B cell (primary cell): Measurements from ENCODE around the gene PPP2R3A. TPM values are rescaled to one million over a fixed set of nuclear protein-coding genes. Genes with fewer than 3 reads are reported as not detected.

Experiments used
- ATAC-seq: fragments of 200-7000 bp; cut with Tn5 transposase; one replicate; pipeline ENCODE4 v1.10.0; 2021; ENCODE audit warnings: low read depth, mild to moderate bottlenecking, moderate number of reproducible peaks, moderate library complexity
- CTCF ChIA-PET: fragments of 350-600 bp; sonication (Branson Sonifier 250); formaldehyde crosslinking; loops from one replicate; lab custom pipeline; 2021; ENCODE audit warnings: antibody characterized with exemption, inconsistent platforms; lab: Charles Lee
- POLR2A ChIA-PET: fragments of 350-600 bp; sonication (Branson Sonifier 250); formaldehyde crosslinking; loops from one replicate; lab custom pipeline; 2021; ENCODE audit warnings: antibody characterized with exemption; lab: Charles Lee
- DNase-seq: peaks from one replicate; pipeline ENCODE4 v3.0.0; 2013
- H2AFZ ChIP-seq: 2 replicates; pipeline ENCODE4 v1.6.1; 2012; ENCODE audit warnings: mild to moderate bottlenecking, low read depth, low read length; ENCODE audit not compliant: insufficient read depth, poor library complexity, severe bottlenecking
- H3K27ac ChIP-seq, 2 donors: 1 replicate in 1 of 2; 2 replicates in 1 of 2; pipeline ENCODE4 v1.5.1; 2012 to 2013; ENCODE audit warnings: low read length in 2 of 2, mild to moderate bottlenecking in 2 of 2, moderate library complexity in 1 of 2
- H3K27me3 ChIP-seq, 4 experiments: fragments of 200-600 bp in 1 of 4; sonication (generic) in 1 of 4; replicated peaks in 1 of 4; 1 replicate in 2 of 4; 2 replicates in 2 of 4; pipeline versions ENCODE4 v1.6.1 to v1.7.0; 2013 to 2016; ENCODE audit warnings: low read length in 3 of 4, mild to moderate bottlenecking in 2 of 4, mixed read lengths in 1 of 4, moderate library complexity in 1 of 4; ENCODE audit not compliant: insufficient read depth in 4 of 4, control insufficient read depth in 3 of 4; ENCODE audit errors: control extremely low read depth in 1 of 4
- H3K36me3 ChIP-seq, 2 experiments: replicated peaks in 1 of 2; 1 replicate in 1 of 2; 2 replicates in 1 of 2; pipeline versions ENCODE4 v1.6.1 to v1.7.1; 2013; ENCODE audit warnings: low read length in 1 of 2; ENCODE audit not compliant: insufficient read depth in 2 of 2, control insufficient read depth in 1 of 2; ENCODE audit errors: control extremely low read depth in 1 of 2, extremely low read depth in 1 of 2
- H3K4me1 ChIP-seq, 2 donors: fragments of 200-600 bp in 1 of 2; sonication (generic) in 1 of 2; 1 replicate in 1 of 2; 2 replicates in 1 of 2; pipeline versions ENCODE4 v1.5.1 to v1.6.1; 2013 to 2017; ENCODE audit warnings: low read length in 2 of 2; ENCODE audit not compliant: control insufficient read depth in 2 of 2, insufficient read depth in 2 of 2
- H3K4me2 ChIP-seq: replicated peaks from 2 replicates; pipeline ENCODE3; 2012; ENCODE audit warnings: mild to moderate bottlenecking, low read depth, low read length; ENCODE audit not compliant: poor library complexity, severe bottlenecking
- H3K4me3 ChIP-seq, 5 experiments: fragments of 200-600 bp in 1 of 5; sonication (generic) in 1 of 5; 1 replicate in 3 of 5; 2 replicates in 2 of 5; pipeline versions ENCODE4 v1.5.1 to v1.7.0; 2011 to 2016; ENCODE audit warnings: low read length in 4 of 5, mild to moderate bottlenecking in 4 of 5, low read depth in 2 of 5, control low read depth in 1 of 5, moderate library complexity in 1 of 5; ENCODE audit not compliant: insufficient read depth in 1 of 5; ENCODE audit errors: control extremely low read depth in 1 of 5, extremely low read depth in 1 of 5
- H3K79me2 ChIP-seq: fragments of 200-600 bp; sonication (generic); one replicate; pipeline ENCODE4 v1.6.0; 2016; ENCODE audit warnings: low read length; ENCODE audit not compliant: control insufficient read depth, insufficient read depth
- H3K9ac ChIP-seq: fragments of 200-600 bp; sonication (generic); 2 replicates; pipeline ENCODE4 v1.6.1; 2017; ENCODE audit warnings: mild to moderate bottlenecking, low read length, moderate library complexity
- H3K9me3 ChIP-seq, 3 donors: one replicate each; pipeline versions ENCODE4 v1.6.1 to v1.7.1; 2013; ENCODE audit warnings: low read length in 2 of 3; ENCODE audit not compliant: control insufficient read depth in 2 of 3, insufficient read depth in 1 of 3; ENCODE audit errors: control extremely low read depth in 1 of 3
- H4K20me1 ChIP-seq: 2 replicates; pipeline ENCODE4 v1.6.0; 2012; ENCODE audit warnings: mild to moderate bottlenecking, low read length; ENCODE audit not compliant: insufficient read depth, control insufficient read depth, poor library complexity, severe bottlenecking
- H3K27ac Mint-ChIP-seq: one replicate; pipeline ENCODE4 v1.8.0; 2021; ENCODE audit warnings: mixed read lengths
- H3K27me3 Mint-ChIP-seq: one replicate; pipeline ENCODE4 v1.8.0; 2021; ENCODE audit warnings: mixed read lengths
- H3K4me1 Mint-ChIP-seq: one replicate; pipeline ENCODE4 v1.8.0; 2021; ENCODE audit warnings: mixed read lengths
- H3K4me3 Mint-ChIP-seq: one replicate; pipeline ENCODE4 v1.8.0; 2021; ENCODE audit warnings: mixed read lengths
- H3K9me3 Mint-ChIP-seq: one replicate; pipeline ENCODE4 v1.8.0; 2022; ENCODE audit warnings: mixed read lengths; ENCODE audit not compliant: insufficient read depth
- CTCF ChIP-seq: fragments of 200-600 bp; IDR thresholded peaks from one replicate; pipeline ENCODE4 v1.8.0; 2022; ENCODE audit warnings: antibody characterized with exemption, mild to moderate bottlenecking
- EZH2 ChIP-seq: IDR thresholded peaks from 2 replicates; pipeline ENCODE4 v1.6.1; 2012; ENCODE audit warnings: borderline replicate concordance, low read depth, mild to moderate bottlenecking, moderate library complexity, low read length; ENCODE audit not compliant: insufficient read depth, poor library complexity, severe bottlenecking
- WGBS: methylation state at CpG from one replicate; pipeline ENCODE4 v1.1.5; 2013; ENCODE audit warnings: missing lambda C conversion rate; ENCODE audit not compliant: insufficient coverage; 5-methylcytosine and 5-hydroxymethylcytosine counted together
- intact Hi-C: fragments of 100-400 bp; cut with micrococcal nuclease; formaldehyde crosslinking; loops from one replicate; pipeline ENCODE4 v1.10.0; 2022
- polyA plus RNA-seq: library from polyadenylated mRNA; depleted of rRNA; stranded (reverse); fragments of >200 nt; gene quantifications from 2 replicates; pipeline ENCODE4 v1.2.3, GENCODE V29; 2012
- total RNA-seq, 2 donors: library from RNA; stranded (reverse); fragments of 120-200 nt in 1 of 2; gene quantifications; 1 replicate in 1 of 2; 2 replicates in 1 of 2; pipeline versions ENCODE4 v1.2.3 to v1.2.4, GENCODE V29; 2013 to 2022

The PPP2R3A gene
- total and polyA plus RNA-seq, 2 donors (not counting 1 experiment from before 2014, with no cell fraction given) = 0.03 to 0.22 TPM

GRCh38 chr3:136055491-136055890 is 90.0 kb downstream of the PPP2R3A start:
- Mint-ChIP-seq H3K27ac (no peak overlapping the region), H3K27me3 (peaks cover 35% of the 10 kb centered on the region), H3K4me1 (no peaks in the 10 kb centered on the region), H3K9me3 (peaks cover 6% of the 10 kb centered on the region), H3K4me3 (no peak overlapping the region)
- no peak for ATAC-seq
- Histone ChIP-seq H3K4me1 (no peaks in the 10 kb centered on the region), H3K36me3 (no peaks in the 10 kb centered on the region), H3K27me3 (no peaks in the 10 kb centered on the region), H3K9me3 (no peaks in the 10 kb centered on the region), H3K4me2 (no peak overlapping the region), H2AFZ (no peak overlapping the region), H3K27ac (no peak overlapping the region), H3K4me3 (no peak overlapping the region), H4K20me1 (no peaks in the 10 kb centered on the region), H3K9ac (no peak overlapping the region), H3K79me2 (no peaks in the 10 kb centered on the region)
- CTCF ChIA-PET = interaction anchor here (1.2 kb wide), 1 partner anchor 13 kb away, joined by 6 read pairs; no protein-coding TSS in a partner anchor
- intact Hi-C loops = no loop called here
- DNase-seq = no peak
- POLR2A ChIA-PET = no interaction called here
- WGBS = 93% methylated on average over 3 of the region's 4 CpGs
- TF ChIP-seq EZH2 (no peak), CTCF (no peak)

DNA sequence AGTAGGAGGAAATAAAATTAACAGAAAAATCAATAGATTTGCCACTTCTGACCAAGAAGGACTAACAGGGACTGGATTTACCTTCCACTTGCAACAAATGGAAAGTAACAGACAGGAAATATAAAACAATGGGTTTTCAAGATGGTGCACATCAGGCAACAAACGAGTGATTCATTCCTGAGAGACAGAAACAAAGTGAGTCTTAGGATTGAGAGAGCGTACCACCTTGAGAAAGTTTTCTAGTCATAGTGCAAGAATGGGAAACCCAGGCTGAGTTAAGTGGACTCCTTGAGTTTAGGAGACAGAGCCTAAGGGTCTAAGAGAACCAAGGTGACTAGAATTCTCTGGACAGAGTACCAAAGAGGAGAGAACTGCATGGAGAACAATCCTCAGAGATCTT is 101.7 kb downstream of the PPP2R3A start:
- H2AFZ ChIP-seq = no peak overlapping the region
- no peaks in the 10 kb centered on the region for H3K4me1 Mint-ChIP-seq
- no peak for DNase-seq
- no peak overlapping the region for H3K27ac Mint-ChIP-seq
- peaks cover 0 to 3% (median 0%) of the 10 kb centered on the region in 4 experiments for H3K27me3 ChIP-seq
- peaks cover under 1% of the 10 kb centered on the region for H3K27me3 Mint-ChIP-seq
- H3K4me3 ChIP-seq = no peak overlapping the region
- no peaks in the 10 kb centered on the region for H3K9me3 Mint-ChIP-seq
- no peak overlapping the region for H3K27ac ChIP-seq
- H3K4me2 ChIP-seq = no peak overlapping the region
- no peak for TF ChIP-seq CTCF
- TF ChIP-seq EZH2 = no peak
- H4K20me1 ChIP-seq = no peaks in the 10 kb centered on the region
- ATAC-seq = no peak
- POLR2A ChIA-PET = no interaction called here
- no peaks in the 10 kb centered on the region for H3K9me3 ChIP-seq
- no peak overlapping the region for H3K9ac ChIP-seq
- no peak overlapping the region for H3K4me3 Mint-ChIP-seq
- WGBS = 95% methylated on average over 2 of the region's 2 CpGs
- no peaks in the 10 kb centered on the region for H3K79me2 ChIP-seq
- no peaks in the 10 kb centered on the region for H3K36me3 ChIP-seq
- H3K4me1 ChIP-seq = no peaks in the 10 kb centered on the region
- intact Hi-C loops = no loop called here
- CTCF ChIA-PET = interaction anchor here (0.7 kb wide), 1 partner anchor 947 kb away, joined by 5 read pairs; no protein-coding TSS in a partner anchor
